ELR (cell line): ENCODE data around the gene FKBP2.
"Not testable (repeated sequence)": the region's sequence is repeated elsewhere in the genome, so short reads cannot be mapped to it uniquely, and the experiment has no call there.

ENCODE experiments used
- DNase-seq: peaks from one replicate; pipeline ENCODE4 v3.0.0-alpha.2; 2015; ENCODE audit warnings: low read depth

The FKBP2 gene

GRCh38 chr11:64234647-64235379 is 6.1 kb upstream of the FKBP2 start:
- DNase-seq: peak; percentile 47

GRCh38 chr11:64235437-64236161 is 5.3 kb upstream of the FKBP2 start:
- no peak for DNase-seq

- no peak for DNase-seq
These were observed 3.4 kb upstream of the FKBP2 start for GRCh38 chr11:64237484-64237951.

GRCh38 chr11:64238076-64238475 is 2.8 kb upstream of the FKBP2 start:
- DNase-seq: no peak

GRCh38 chr11:64238999-64239398 is 1.9 kb upstream of the FKBP2 start:
- no peak for DNase-seq

- DNase-seq: no peak
These were observed 1.0 kb upstream of the FKBP2 start for GRCh38 chr11:64239662-64240434.

- peak; percentile 99 for DNase-seq
These were observed 271 bp downstream of the FKBP2 start for GRCh38 chr11:64241241-64241490.

GRCh38 chr11:64241491-64242374 is 838 bp downstream of the FKBP2 start:
- DNase-seq: peak; percentile 71

- DNase-seq: no peak
These were observed 2.5 kb downstream of the FKBP2 start for GRCh38 chr11:64243236-64243854.

GRCh38 chr11:64244107-64244506 is 3.2 kb downstream of the FKBP2 start:
- no peak for DNase-seq

- no peak for DNase-seq
These were observed 4.1 kb downstream of the FKBP2 start for GRCh38 chr11:64244966-64245365.

- DNase-seq: peak; percentile 29
These were observed 4.5 kb downstream of the FKBP2 start for GRCh38 chr11:64245401-64245796.

- DNase-seq: peak; percentile 97
These were observed 5.1 kb downstream of the FKBP2 start for GRCh38 chr11:64245797-64246620.

GRCh38 chr11:64246621-64246870 is 5.7 kb downstream of the FKBP2 start:
- DNase-seq: not testable (repeated sequence)

GRCh38 chr11:64246871-64247728 is 6.2 kb downstream of the FKBP2 start, which contains the start of gene PPP1R14B:
Gene PPP1R14B (minus strand): TSS chr11:64246943. CDS start chr11:64246673, 270 bp downstream.
- peak; percentile 88 for DNase-seq

- DNase-seq: no peak
These were observed 7.0 kb downstream of the FKBP2 start for GRCh38 chr11:64247729-64248531.

- no peak for DNase-seq
These were observed 7.7 kb downstream of the FKBP2 start for GRCh38 chr11:64248578-64248977.

- DNase-seq: no peak
These were observed 8.1 kb downstream of the FKBP2 start for GRCh38 chr11:64249038-64249437.
